Measurements from ENCODE around the gene ROR1.

ROR1 gene

DNA sequence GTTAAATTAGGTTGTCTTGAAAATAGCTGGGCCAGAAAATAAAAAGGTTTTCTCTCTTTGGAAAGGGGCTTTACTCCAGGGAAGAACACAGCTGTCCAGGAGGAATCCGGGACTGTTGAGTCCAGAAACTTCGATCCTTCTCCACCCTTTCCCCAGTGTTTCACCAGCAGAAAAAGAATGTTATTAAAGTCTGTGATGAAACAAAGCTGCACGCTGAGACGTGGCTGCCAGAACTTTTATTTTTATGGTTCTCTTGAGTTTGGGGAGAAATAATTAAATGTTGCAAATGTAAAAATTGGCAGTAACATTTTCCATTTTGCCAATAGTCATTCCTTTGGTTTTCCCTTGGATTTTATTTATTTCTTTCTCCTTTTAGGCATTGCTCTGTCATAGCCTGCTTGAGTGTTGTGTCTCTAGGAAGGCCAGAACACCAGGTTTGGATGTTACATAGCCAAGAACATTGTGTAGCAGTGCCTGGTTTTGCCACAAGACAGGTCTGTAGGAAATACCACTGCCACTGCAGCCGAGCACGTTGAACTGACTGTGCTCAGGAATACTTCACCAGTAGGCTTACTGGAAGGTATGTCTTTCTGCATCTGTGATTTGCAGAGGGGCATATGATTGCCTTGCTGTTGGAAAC lies 87.4 kb downstream of the ROR1 start:
- DNase-seq = no peak

DNA sequence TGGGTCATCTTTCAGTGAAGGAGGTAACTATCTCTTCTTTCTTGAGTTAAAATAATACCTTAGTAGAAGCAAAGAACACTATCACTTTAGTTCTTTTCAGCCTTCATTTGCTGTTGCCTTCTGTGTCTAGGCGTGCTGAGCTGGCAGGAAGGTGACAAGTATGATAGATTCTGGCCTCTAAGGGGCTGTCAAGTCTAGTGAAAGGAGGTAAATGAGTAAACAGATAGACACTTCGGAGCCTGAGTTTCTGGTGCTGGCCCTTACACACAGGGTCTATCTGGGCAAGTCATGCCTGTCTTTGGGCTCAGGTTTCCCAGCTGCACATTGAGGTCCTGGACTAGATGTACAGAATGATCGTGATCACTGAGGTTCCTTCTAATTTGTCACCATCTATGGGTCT lies 89.3 kb downstream of the ROR1 start:
- DNase-seq = no peak

DNA sequence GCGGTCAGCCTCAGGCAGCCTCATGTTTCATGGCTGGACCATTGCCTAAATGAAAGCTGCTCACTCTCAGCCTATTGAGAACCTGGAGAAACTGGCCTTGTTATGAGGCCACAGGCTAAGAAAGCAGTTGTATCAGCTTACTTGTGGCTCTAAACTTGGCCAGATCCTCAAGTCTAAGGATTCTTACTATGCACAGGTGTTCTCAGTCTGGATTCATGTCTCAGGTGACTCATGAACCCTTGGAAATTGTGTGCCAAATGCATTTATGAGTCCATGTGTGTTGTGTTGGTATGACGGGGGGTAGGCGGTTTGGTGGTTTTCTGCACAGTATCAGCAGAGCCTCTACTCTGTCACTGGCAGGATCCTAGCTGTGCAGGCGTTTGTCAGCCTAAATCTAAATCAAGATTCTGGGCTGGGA lies 90.4 kb downstream of the ROR1 start:
- DNase-seq = no peak

DNA sequence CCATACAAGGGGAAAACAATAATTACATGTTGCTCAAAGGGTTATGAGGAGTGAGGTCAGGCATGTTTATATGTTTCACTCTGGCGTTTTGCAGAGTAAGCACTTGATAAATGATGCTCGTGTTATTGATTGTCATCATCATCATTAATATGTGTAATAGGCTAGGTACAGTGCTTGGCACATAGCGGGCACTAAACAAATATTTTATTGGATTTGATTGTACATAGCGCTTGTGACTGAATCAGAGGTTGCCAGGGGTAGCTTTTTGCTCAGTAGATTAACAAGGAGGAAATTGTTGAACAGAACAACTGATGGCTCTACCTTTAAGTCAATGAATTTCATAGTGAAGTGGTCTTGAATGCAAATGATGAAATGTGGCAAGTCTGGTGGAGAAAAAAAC lies 91.7 kb downstream of the ROR1 start:
- no peak for DNase-seq

DNA sequence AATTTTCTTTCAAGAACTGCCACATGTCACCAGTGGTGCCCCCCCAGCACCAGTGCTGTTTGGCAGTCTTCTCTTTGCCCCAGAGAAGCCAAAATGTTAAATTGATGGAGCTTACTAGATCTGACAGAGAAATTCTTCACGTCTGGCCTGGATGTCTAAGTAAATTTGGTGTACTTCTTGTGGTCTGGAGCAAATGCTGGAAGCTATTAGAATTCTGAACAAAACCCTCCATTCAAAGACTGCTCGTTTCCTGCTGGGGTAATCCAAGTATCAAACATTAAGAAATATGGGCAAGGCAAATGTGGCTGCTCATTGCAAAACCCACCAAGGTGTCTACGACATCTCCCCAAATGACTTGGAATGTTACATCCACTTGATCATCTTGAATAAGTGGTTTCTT lies 92.3 kb downstream of the ROR1 start:
- DNase-seq = no peak

DNA sequence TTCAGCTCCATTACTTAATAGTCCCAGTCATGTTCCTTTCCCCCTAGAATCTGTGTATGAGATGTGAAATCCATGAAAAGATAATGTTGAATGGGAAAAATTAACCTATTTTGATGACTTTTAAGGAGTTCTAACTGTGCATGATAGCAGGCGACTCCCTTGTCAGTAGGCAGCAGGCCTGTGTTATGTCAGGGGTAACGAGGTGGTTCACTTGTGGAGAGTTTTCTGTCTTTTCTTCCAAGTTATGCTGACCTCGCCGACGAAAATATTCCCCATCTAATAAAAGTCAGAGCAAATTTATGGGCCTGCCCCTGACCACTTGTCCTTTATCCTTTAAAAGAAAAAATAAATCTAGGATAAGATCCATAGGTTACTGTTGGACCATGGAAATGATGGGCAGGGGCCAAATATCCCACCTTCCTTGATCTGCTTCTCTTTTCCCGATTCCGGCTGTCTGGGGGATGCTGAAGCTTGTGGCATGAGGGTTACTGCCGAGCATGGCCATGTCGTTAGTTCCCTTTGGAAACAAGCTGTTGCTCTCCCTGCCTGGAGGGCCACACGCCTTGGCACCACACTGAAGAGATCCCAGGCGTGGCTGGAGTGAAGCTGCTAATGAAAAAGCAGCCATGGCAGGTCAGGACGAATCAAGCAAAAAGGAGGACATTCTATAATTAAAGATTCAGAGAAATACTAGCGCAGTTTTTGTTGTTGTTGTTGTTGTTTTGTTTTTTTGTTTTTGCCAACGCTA lies 93.8 kb downstream of the ROR1 start:
- DNase-seq = no peak

DNA sequence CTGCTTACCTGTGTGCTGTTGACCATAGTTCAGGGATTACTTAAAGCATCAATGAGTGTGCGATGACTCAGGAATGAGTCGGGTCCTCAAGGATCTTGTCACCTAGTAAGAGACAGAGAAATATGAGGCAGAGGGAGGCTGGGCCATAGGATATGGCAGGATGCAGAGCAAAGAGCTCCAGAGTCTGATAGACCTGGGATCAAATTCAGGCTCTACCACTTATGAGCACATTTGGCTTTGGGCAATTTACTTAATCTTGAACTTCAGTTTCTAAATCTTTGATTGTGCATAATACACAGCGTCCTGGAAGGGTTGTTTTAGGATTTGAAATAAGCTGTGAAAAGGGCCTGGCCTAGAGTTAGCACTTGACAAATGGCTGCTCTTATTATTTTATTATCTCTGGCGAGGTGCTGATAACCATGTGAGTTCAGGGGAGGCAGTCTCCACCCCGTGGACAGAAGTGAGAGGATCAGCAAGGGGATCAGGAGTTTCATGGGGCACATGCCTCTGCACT lies 94.5 kb downstream of the ROR1 start:
- peak; percentile 29 for DNase-seq

DNA sequence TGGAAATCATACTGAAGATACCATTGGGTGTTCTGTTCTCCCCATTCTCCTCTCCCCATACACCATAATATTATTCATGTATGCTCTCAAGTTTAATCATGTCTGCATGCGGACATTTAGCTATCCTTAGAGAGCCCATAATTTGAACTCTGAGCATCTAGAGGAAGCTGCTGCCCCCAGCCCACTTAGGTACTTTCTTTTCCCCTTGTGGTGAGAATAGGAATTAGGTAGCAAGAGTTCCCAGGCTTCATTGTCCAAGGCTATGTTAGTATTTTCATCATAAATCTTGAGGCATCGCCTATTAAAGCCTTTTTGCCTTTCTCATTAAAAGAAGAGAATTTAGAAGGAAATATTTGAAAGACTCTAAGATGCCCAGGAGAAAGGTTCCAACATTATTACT lies 96.3 kb downstream of the ROR1 start:
- no peak for DNase-seq

DNA sequence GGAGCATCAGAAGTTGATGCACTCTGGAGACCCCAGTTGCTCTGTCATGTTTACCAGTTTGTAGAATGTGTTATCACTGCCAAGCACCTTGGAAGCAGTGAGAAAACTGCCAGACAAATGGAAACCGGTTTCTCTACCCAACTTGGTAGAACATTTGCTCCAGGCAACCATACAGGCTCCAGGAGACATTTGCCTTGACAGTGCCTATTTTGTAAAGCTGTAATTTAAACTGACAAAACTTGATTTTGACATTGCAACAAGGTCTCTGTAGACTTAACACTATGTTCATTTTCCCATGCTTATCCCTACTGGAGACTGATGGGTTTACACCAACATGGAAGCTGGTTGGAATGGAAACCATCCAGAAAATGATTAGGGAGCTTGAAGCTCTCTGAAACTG lies 97.6 kb downstream of the ROR1 start:
- no peak for DNase-seq

DNA sequence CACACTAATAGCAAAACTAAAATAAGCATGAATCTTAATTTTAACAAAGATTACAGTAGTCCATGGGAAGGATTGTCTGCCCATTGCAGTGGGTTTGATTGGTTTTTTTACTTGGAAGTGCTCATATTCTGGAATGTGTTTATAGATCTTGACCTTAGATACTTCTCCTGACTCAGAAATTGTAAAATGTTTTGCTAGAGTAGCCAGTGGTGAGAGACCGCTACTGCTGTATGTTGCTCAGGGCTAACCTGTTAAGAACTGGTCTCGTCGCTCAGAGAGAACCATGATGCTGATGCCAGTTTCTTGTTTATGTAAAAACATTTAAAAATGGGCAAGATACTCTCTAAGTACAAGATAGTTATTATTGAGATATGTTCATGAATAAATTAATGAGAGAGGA lies 99.9 kb downstream of the ROR1 start:
- no peak for DNase-seq

DNA sequence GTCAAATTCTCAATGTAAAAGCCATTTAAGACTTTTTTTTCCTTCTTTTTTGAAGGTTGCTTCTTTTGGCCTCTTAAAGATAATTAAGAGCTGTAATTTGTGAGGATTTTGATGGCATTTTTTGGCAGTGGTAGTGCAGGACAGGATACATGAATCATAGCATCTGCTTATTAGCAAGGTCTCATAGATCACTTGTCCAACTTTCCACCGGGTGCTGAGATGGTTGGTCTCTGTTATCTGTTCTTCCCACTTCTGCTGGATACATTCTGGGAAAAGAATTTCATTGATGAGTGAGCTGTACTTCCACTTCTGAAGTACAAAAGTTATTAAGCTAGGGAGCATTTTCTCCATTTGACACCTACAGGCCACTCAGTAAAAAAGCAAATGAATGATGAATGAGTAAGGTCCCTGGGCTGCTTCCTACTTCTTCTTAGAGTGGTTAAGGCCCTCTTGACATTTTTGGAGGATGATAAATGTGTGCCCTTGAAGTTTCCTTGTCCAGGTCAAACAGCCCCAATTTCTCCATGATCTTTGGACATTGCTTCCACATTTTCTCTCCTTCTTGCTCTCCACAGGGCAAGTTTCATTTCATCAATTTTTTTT lies 100.6 kb downstream of the ROR1 start:
- peak; percentile 66 for DNase-seq

DNA sequence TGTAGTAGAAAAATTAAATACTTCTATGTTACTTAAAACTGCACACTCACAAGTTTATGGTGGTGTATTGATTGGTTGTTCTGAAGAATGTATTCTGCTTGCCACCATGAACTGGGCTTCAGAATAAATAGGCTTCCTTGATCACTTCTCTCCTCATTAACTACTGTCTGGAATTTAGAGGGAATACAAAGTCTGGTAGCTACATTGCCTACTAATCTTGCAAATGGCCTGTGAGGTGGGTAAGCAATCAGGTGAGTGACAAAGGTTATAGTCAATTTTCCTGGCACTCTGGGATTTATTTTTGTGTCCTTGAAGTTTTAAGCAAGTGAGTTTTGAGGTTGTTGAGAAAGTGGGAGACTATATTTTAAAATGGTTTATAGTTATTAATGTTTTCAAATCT lies 101.8 kb downstream of the ROR1 start:
- DNase-seq = no peak

DNA sequence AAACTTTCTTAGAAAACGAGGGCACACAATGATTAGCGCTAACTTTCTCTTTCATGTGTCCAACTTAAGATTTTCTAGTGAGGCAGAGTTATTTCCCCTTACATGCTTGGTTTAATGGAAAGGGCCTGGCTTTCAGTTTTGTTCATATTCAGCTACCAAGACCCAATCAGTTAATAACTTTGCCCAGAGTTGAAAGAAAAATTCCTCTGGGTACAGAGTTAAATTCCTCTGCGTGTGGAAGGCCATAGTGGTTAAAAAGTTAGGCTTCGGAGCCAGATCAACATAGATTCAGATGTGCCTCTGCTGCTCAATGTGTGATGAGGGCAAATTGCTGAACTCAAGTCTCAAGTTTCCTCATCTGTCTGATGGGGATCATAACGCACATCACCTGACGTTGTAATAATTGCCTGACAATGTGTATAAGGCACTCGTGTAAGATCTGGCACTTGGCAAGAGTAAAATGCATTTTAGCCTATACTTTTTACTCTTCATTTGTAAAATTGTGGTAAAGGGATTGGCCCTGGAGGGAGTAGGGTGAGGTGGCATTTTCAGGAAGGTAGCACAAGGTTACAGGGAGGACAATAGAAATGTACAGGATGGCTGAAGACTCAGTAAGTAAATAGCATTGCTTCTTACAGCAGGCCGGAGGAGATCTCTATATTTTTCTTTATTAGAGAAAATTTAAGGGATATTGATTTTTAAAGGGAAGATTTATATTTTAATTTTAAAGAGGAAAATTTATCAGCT lies 103.4 kb downstream of the ROR1 start:
- no peak for DNase-seq

DNA sequence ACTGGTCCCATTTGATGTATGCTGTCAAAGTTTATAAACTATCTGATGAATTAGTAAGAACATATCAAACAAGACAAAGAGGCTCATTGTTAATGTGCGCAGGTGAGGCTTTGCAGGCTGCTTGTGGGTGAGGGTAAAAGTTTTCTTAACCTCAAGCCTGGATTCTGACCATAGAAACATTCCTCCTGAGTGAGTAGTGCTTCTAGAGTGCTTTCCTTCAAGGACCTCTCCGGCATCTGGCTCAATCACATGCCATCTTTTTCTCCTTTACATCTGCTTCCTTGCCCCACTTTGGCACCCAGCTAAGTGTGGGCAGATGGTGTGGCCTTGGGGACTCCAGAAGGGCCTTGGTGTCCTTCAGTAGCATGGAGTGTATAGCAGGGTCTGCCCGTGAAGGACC lies 104.0 kb downstream of the ROR1 start:
- peak; percentile 70 for DNase-seq

DNA sequence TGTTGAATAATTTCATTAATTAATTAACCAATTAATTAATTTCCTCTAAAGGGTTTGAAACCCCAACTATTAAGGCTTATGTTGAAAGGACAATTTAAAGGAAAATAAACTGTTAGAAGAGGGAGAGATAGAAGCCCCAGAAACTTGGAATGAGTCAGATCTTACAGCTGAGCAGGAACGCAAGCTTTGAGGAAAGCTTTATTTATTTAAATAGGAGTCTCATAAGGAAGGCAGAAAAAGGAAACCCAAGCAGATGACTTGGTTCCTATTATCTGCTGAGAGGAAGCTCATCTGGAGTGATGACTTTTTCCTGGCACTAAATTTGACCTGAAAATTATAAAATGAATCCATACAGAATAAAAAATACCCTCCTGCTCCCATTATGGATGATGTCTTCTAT lies 105.1 kb downstream of the ROR1 start:
- no peak for DNase-seq

DNA sequence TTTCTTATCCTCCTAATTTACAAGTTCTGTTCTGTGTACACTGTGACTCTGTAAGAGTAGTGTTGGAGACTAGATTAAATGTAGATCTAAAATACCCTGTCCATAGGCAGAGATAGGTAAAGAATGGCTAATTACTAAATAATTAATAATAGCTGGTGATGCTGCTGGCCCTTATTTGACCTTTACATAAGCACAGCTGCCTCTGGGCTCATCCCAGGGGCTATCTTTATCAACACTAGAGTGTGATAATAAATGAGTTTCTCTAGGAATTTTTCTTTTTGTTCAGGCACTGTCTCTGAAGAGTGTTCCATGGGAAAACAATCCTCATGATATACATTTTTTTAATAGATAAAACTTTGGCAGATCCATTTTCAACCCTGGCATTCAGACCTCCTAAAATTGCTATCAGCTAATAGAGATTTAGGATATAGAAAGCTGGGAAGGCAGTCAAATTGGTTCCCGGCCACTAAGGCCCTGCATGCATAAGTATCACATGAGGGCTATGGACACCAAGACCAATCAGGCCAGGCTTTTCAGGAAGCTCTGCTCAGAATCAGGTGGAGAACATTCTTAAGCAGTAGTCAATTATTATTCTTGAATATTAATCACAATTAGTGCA lies 107.2 kb downstream of the ROR1 start:
- DNase-seq = no peak

DNA sequence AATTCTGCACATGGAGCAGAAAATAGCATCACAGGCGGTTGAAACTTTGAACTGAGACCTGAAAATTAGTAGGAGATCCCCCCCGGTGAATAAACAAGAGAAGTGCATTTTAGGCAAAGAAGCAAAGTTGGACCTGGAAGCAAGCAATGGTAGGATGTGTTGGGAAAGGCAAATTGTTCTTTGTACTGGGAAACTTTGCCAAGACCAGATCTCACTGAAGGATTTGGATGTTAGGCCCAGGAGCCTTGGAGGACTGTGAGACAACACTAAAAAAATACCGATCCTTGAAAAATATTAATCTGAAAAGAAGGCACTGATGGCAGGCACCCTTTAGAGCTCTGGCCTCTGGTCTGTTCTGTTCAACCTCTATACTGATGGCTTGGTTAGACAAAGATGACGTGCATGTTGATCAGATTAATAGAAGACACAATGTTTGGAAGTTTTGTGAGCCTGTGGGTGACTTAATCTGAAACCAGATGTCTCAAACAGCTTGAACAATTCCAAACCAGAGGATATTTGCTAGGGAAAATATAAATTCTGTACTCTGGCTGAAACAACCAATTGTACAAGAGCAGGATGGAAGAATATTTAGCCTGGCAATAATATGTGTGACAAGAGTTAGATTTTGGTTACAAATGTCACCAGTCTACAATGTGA lies 108.4 kb downstream of the ROR1 start:
- no peak for DNase-seq

DNA sequence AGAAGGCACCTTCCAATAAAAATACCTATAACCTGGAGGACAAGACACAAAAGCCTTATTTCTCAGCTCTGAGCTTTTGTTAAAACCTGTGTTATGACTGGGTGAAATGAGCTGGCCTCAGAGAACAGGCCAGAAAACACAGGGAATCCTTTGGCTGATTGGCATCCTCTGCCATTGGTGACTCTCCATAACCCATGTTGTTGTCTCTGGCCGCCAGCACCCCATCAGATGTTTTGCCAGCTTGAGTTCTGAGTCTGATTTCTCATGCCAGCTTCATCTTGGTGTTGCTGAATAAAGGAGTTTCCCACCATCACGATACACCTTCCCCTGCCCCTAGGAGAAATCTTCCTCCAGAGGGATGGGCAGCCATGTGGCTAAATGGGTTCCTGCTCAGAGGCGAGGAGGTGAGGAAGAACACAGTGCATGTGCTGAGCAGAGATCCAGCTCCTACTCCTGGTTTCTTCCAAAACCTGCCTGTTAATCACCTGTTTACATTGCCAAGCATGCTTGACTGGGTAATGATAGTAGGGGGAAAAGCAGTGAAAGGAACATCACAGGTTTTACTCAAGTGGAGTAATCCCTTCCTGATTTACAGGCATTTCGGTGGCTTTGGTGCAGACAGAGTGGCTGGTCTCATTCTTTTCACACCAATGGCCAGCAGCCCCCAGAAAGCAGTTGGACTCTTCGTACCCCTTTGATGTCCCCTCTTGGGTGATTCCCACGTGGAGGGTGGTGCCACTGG lies 109.8 kb downstream of the ROR1 start:
- DNase-seq = no peak

DNA sequence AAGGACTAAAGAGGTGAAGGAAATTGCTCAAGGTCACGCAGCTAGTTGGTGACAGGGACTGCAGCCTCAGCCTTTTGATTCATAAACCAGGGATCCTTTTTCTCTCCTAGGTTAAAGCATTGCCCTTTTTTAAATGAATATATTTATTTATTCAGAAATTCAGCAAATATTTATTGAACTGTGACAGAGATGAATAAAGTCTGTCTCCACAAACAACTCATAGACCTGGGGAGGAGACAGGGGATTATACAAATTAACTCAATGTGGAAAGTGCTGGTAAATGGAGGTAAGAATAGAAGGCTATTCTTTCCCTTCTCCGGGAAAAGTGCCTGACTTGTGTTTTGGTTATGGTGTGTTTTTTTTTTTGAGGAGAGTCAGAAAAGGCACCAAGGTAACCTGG lies 110.7 kb downstream of the ROR1 start:
- no peak for DNase-seq

DNA sequence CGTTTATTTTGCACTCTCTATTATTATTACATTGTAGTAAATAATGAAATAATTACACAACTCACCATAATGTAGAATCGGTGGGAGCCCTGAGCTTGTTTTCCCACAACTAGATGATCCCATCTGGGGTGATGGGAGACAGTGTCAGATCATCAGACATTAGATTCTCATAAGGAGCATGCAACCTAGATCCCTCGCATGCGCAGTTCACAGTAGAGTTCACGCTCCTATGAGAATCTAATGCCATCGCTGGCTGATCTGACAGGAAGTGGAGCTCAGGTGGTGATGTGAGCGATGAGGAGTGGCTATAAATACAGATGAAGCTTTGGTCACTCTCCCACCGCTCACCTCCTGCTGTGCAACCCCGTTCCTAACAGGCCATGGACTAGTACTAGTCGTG lies 112.1 kb downstream of the ROR1 start:
- no peak for DNase-seq

DNA sequence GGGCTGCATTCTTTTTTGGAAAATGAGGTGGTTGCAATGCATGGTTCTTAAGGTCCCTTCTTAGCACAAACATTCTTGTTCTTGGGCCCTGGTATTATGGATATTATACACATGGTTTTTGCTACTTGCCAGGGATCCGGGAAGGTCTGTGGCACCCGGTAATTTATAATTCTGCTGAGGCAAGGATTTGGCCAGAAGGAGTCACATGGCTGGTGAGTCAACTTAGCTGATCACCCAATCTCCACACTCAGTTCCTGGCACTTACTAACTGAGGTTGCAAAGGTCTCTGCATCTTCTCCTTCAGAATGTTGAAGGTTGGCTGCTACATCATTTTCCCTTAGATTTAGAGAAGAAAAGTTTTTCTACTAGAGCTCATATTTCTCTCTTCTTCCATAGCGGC lies 112.5 kb downstream of the ROR1 start:
- no peak for DNase-seq

DNA sequence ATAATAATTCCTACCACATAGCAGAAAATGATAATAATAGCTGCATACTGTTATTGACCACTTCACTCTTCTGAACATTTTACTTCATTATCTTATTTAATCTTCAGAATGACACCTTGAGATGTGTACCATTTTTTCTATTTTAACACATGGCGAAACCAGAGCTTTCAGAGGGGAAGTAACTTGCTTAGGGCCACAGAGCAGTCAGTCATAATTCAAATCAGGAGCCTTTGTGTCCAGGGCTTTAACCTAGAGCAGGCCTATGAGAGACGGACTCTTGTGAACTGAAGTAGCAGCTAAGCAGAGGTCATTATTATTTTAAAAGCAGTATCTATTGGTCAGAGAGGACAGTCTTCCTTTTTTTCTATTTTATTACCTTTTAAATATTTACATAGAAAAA lies 114.0 kb downstream of the ROR1 start:
- no peak for DNase-seq

Data from NCI-H226 (cell line).